Sigmoid colon (tissue), 7 donors: ENCODE data around the gene MYO1F. TPM values are rescaled to one million over a fixed set of nuclear protein-coding genes. Genes with fewer than 3 reads are reported as not detected.
A peak's percentile ranks its signal among the peaks of the same experiment; 100 is the strongest.
"Not testable (repeated sequence)": the region's sequence is repeated elsewhere in the genome, so short reads cannot be mapped to it uniquely, and the experiment has no call there.

ENCODE experiments used
- DNase-seq: peaks from one replicate; pipeline ENCODE4 v3.0.0-alpha.2; 2019
- H3K27ac ChIP-seq, 4 donors: fragments of 200-600 bp; sonication (generic); one replicate each; pipeline ENCODE4 v1.5.1; 2016 to 2019; ENCODE audit warnings: mild to moderate bottlenecking in 1 of 4
- H3K27me3 ChIP-seq, 3 donors: fragments of 200-600 bp; sonication (generic); one replicate each; pipeline ENCODE4 v1.5.1; 2019; ENCODE audit warnings: mild to moderate bottlenecking in 1 of 3
- H3K36me3 ChIP-seq, 4 donors: fragments of 200-600 bp; sonication (generic); one replicate each; pipeline ENCODE4 v1.5.1; 2016 to 2019
- H3K4me1 ChIP-seq, 4 donors: fragments of 200-600 bp; sonication (generic); one replicate each; pipeline ENCODE4 v1.5.1; 2017 to 2019
- H3K4me3 ChIP-seq, 4 donors: fragments of 200-600 bp; sonication (generic); one replicate each; pipeline ENCODE4 v1.5.1; 2017 to 2019; ENCODE audit warnings: mild to moderate bottlenecking in 2 of 4, moderate library complexity in 1 of 4
- H3K9me3 ChIP-seq, 4 donors: fragments of 200-600 bp in 3 of 4; sonication (generic) in 3 of 4; one replicate each; pipeline versions ENCODE4 v1.5.1 to v1.6.1; 2013 to 2019
- EP300 ChIP-seq, 4 donors: sonication (generic); formaldehyde crosslinking; IDR thresholded peaks; one replicate each; pipeline ENCODE4 v1.6.1; 2017; ENCODE audit warnings: antibody characterized with exemption in 4 of 4
- POLR2A ChIP-seq, 2 donors: fragments of 450-650 bp; IDR thresholded peaks; one replicate each; pipeline ENCODE4 v1.6.1; 2016; ENCODE audit warnings: antibody characterized with exemption in 2 of 2, mild to moderate bottlenecking in 2 of 2, moderate library complexity in 2 of 2
- POLR2AphosphoS5 ChIP-seq, 4 donors: sonication (generic); formaldehyde crosslinking; IDR thresholded peaks; one replicate each; pipeline ENCODE4 v1.6.1; 2017; ENCODE audit warnings: antibody characterized with exemption in 4 of 4
- WGBS, 2 donors: extraction: QIAGEN DNeasy Blood & Tissue Kit; methylation state at CpG; one replicate each; pipeline ENCODE4 v1.1.7; 2013; 5-methylcytosine and 5-hydroxymethylcytosine counted together
- intact Hi-C: fragments of 100-400 bp; cut with DNase I; formaldehyde crosslinking; loops from one replicate; pipeline ENCODE4 v1.15.1; 2023
- polyA plus RNA-seq, 3 donors: library from polyadenylated mRNA; stranded (reverse); fragments of 200-250 nt; gene quantifications; one replicate each; pipeline ENCODE4 v1.2.3, GENCODE V29; 2013
- total RNA-seq, 4 donors: library from RNA; depleted of rRNA; stranded (reverse); fragments of >200 nt; gene quantifications; one replicate each; pipeline ENCODE4 v1.1.0, GENCODE V29; 2016
- TF ChIP-seq, protein P1 (sequence below), 4 experiments: fragments of 450-650 bp in 3 of 4; fragments of 200-600 bp in 1 of 4; IDR thresholded peaks; one replicate each; pipeline ENCODE4 v1.5.1; 2016 to 2019; ENCODE audit warnings: antibody characterized with exemption in 4 of 4, mild to moderate bottlenecking in 3 of 4, moderate library complexity in 2 of 4
- donor health status: healthy with polysubstance abuse.
- donor health status: Bipolar disorder and iron deficiency.
- donor health status: healthy.

Gene MYO1F
- total RNA-seq = 10 to 100 TPM in 3 of 4 donors, 1 to 10 TPM in 1; 7.4 to 13.2 (median 11.6) TPM
- polyA plus RNA-seq = 10 to 100 TPM in 1 of 3 donors, 1 to 10 TPM in 2; 6.6 to 19.4 (median 6.9) TPM

DNA sequence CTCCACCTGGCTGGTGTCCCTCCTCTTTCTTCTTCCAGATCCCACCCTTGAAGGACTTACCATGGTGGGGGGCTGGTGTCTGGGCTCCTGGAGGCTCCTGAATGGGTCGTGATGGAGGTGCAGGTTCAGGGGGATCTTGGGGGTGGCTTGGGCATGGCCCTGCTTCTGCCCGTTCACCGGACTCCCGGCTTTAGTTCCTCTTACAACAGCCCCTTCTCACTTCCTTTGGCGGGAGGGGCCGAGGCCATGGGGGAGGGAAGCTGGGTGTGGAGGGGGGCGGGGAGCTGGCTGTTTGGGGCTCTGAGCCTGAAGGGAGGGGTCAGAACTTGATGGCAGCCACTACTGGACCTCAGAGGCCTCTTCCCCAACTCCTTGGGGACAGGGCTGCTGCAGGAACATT lies at the start of gene MYO1F:
Gene MYO1F, minus strand, starts transcription at position 196 of the 400 bp plus-strand sequence. Its CDS starts 133 bp downstream, at position 63.
- intact Hi-C loops = loop anchor here (5.0 kb wide), 1 partner anchor 220 kb away; no protein-coding TSS in a partner anchor
- H3K27ac ChIP-seq = peak within 1 kb of the TSS in 3 of 4 donors; percentile 14 to 59 (median 25)

DNA sequence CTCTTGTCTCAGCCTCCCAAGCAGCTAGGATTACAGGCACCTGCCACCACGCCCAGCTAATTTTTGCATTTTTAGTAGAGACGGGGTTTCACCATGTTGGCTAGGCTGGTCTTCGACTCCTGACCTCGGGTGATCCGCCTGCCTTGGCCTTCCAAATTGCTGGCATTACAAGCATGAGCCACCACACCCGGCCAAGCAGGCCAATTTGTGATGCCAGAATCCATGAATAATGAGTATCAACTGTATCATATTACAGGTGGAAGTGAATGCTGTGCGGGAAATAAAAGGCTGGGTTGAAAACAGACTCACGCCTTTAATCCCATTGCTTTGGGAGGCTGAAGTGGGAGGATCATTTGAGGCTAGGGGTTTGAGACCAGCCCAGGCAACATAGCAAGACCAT lies 49.6 kb upstream of the MYO1F start:
- peaks cover 0 to 7% (median 0%) of the 10 kb centered on the region in 4 donors for H3K9me3 ChIP-seq
- WGBS, 2 donors = 69 to 87% methylated on average over 8 of the region's 8 CpGs
- DNase-seq = no peak
- no peaks in the 10 kb centered on the region for H3K27me3 ChIP-seq
- intact Hi-C loops = no loop called here
- no peak overlapping the region for H3K4me3 ChIP-seq
- no peaks in the 10 kb centered on the region for H3K36me3 ChIP-seq
- no peak overlapping the region for H3K27ac ChIP-seq
- peaks cover 0 to 11% (median 2%) of the 10 kb centered on the region in 4 donors for H3K4me1 ChIP-seq
- TF ChIP-seq POLR2AphosphoS5 (IDR thresholded peaks at IDR 0.05) (no peak), EP300 (IDR thresholded peaks at IDR 0.05) (no peak), POLR2A (IDR thresholded peaks at IDR 0.05) (no peak)
- TF ChIP-seq, protein P1, sequence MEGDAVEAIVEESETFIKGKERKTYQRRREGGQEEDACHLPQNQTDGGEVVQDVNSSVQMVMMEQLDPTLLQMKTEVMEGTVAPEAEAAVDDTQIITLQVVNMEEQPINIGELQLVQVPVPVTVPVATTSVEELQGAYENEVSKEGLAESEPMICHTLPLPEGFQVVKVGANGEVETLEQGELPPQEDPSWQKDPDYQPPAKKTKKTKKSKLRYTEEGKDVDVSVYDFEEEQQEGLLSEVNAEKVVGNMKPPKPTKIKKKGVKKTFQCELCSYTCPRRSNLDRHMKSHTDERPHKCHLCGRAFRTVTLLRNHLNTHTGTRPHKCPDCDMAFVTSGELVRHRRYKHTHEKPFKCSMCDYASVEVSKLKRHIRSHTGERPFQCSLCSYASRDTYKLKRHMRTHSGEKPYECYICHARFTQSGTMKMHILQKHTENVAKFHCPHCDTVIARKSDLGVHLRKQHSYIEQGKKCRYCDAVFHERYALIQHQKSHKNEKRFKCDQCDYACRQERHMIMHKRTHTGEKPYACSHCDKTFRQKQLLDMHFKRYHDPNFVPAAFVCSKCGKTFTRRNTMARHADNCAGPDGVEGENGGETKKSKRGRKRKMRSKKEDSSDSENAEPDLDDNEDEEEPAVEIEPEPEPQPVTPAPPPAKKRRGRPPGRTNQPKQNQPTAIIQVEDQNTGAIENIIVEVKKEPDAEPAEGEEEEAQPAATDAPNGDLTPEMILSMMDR (IDR thresholded peaks at IDR 0.05) = no peak

More for the DNA sequence above, at the start of gene MYO1F:
- H3K4me1 ChIP-seq = peaks cover 0 to 9% (median 3%) of the 10 kb centered on the region in 4 donors
- H3K36me3 ChIP-seq = no peaks in the 10 kb centered on the region
- no peaks in the 10 kb centered on the region for H3K9me3 ChIP-seq
- H3K27me3 ChIP-seq = peaks cover 4 to 18% (median 17%) of the 10 kb centered on the region in 3 donors
- peak; percentile 78 for DNase-seq
- no peak for TF ChIP-seq POLR2A (IDR thresholded peaks at IDR 0.05)
- TF ChIP-seq, protein P1 (IDR thresholded peaks at IDR 0.05) = no peak
- peak in 1 of 4 donors; percentile 16 for TF ChIP-seq POLR2AphosphoS5 (IDR thresholded peaks at IDR 0.05)
- 7 to 8% methylated on average over 7 of the region's 7 CpGs for WGBS, 2 donors
- H3K4me3 ChIP-seq = peak within 1 kb of the TSS; percentile 7 to 42 (median 24)

DNA sequence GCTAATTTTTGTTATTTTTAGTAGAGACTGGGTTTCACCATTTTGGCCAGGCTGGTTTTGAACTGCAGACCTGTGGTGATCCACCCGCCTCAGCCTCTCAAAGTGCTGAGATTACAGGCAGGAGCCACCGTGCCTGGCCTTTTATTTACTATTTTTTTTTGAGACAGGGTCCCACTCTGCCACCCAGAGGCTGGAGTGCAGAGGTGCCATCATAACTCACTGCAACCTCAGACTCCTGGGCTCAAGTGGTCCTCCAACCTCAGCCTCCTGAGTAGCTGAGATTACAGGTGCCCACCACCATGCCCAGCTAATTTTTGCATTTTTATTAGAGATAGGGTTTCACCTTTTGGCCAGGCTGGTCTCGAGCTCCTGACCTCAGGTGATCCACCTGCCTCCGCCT lies 45.6 kb upstream of the MYO1F start:
- intact Hi-C loops, H3K27me3 ChIP-seq, H3K27ac ChIP-seq, H3K4me1 ChIP-seq, H3K36me3 ChIP-seq, H3K9me3 ChIP-seq, DNase-seq, H3K4me3 ChIP-seq: not testable (repeated sequence)
- WGBS, 2 donors = 46 to 58% methylated on average over 4 of the region's 4 CpGs

DNA sequence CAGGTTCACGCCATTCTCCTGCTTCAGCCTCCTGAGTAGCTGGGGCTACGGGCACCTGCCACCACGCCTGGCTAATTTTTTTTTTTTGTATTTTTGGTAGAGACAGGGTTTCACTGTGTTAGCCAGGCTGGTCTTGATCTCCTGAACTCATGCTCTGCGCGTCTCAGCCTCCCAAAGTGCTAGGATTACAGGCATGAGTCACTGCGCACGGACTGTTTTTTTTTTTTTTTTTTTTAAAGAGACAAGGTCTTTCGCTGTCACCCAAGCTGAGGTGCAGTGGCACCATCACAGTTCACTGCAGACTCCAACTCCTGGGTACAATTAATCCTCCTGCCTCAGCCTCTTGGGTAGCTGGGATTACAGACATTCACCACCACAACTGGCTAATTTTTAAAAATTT lies 41.5 kb upstream of the MYO1F start:
- Histone ChIP-seq H3K27me3 (no peaks in the 10 kb centered on the region), H3K9me3 (no peaks in the 10 kb centered on the region), H3K27ac (no peak overlapping the region), H3K4me1 (no peaks in the 10 kb centered on the region), H3K36me3 (no peaks in the 10 kb centered on the region), H3K4me3 (no peak overlapping the region)
- TF ChIP-seq EP300 (IDR thresholded peaks at IDR 0.05) = no peak
- TF ChIP-seq POLR2AphosphoS5 (IDR thresholded peaks at IDR 0.05) = no peak
- TF ChIP-seq POLR2A (IDR thresholded peaks at IDR 0.05) = no peak
- TF ChIP-seq, protein P1 (IDR thresholded peaks at IDR 0.05) = no peak
- intact Hi-C loops = no loop called here
- no peak for DNase-seq
- WGBS, 2 donors = 31 to 66% methylated on average over 8 of the region's 8 CpGs

DNA sequence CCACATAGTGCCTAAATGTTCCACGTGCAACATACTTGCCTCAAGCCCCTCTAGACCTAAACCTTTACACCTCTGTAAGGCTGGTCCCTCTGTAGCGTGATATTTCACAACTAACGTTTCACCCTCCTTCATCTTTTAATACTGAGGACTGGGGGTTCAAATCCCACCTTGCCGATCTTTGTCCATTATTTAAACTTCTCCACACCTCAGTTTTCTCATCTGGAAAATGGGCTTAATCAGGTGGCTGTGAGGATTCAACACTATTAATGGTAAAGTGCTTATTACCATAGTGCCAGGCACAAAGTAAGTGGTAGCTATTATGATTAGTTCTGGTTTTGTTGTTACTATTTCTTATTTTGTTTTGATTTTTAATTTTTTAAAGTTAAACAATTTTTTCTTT lies 40.7 kb upstream of the MYO1F start:
- intact Hi-C loops = no loop called here
- no peak overlapping the region for H3K4me3 ChIP-seq
- no peaks in the 10 kb centered on the region for H3K27me3 ChIP-seq
- H3K9me3 ChIP-seq = no peaks in the 10 kb centered on the region
- WGBS, 2 donors = 73 to 88% methylated on average over 4 of the region's 4 CpGs
- no peak overlapping the region for H3K27ac ChIP-seq
- TF ChIP-seq, protein P1 (IDR thresholded peaks at IDR 0.05) = no peak
- TF ChIP-seq EP300 (IDR thresholded peaks at IDR 0.05) (no peak), POLR2A (IDR thresholded peaks at IDR 0.05) (no peak), POLR2AphosphoS5 (IDR thresholded peaks at IDR 0.05) (no peak)
- DNase-seq = no peak
- H3K4me1 ChIP-seq = no peaks in the 10 kb centered on the region
- H3K36me3 ChIP-seq = no peaks in the 10 kb centered on the region

DNA sequence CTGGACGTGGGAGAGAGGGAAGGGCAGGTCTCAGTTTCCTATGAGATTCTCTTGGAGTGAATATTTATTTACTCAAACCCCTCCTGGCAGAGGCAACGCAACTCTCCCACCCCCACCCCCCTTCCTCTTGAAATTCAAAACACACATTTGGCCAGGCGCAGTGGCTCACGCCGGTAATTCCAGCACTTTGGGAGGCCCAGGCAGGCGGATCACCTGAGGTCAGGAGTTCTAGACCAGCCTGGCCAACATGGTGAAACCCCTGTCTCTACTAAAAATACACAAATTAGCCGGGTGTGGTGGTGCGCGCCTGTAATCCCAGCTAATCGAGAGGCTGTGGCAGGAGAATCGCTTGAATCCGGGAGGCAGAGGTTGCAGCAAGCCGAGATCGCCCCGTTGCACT lies 40.1 kb upstream of the MYO1F start:
- not testable (repeated sequence) for H3K36me3 ChIP-seq

More for the DNA sequence above, 40.1 kb upstream of the MYO1F start:
- intact Hi-C loops, H3K27me3 ChIP-seq, H3K4me1 ChIP-seq, H3K9me3 ChIP-seq, H3K4me3 ChIP-seq, H3K27ac ChIP-seq, DNase-seq: not testable (repeated sequence)
- 60 to 77% methylated on average over 15 of the region's 15 CpGs for WGBS, 2 donors
